GM19397 (cell line): ENCODE measurements around the gene DOK4.
"Not testable (repeated sequence)": the region's sequence is repeated elsewhere in the genome, so short reads cannot be mapped to it uniquely, and the experiment has no call there.

ENCODE experiments used
- ATAC-seq: cut with Tn5 transposase; IDR thresholded peaks from one replicate; pipeline ENCODE4 v1.9.1; 2021; ENCODE audit warnings: mild to moderate bottlenecking, moderate library complexity; ENCODE audit not compliant: unreplicated experiment

Gene DOK4

DNA sequence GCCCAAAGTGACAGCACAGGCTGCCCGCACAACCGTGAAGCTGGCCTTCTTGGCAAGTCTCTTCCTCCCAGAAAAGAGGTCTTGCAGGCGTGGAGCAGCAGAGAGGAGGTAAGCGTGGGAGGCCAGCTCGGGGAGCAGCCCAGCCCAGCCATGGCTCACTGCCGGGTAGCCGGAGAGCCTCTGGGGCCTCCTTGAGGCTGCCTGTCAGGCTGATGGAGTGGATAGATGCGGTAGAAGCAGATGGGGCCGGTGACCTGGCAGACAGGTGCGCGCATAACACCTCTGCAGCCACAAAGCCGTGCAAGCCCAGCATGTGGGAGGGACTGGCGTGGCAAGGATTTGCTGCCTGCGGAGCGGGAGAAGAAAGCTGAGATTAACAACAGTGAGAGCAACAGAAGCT lies 17.1 kb upstream of the DOK4 start:
- no peak for ATAC-seq

DNA sequence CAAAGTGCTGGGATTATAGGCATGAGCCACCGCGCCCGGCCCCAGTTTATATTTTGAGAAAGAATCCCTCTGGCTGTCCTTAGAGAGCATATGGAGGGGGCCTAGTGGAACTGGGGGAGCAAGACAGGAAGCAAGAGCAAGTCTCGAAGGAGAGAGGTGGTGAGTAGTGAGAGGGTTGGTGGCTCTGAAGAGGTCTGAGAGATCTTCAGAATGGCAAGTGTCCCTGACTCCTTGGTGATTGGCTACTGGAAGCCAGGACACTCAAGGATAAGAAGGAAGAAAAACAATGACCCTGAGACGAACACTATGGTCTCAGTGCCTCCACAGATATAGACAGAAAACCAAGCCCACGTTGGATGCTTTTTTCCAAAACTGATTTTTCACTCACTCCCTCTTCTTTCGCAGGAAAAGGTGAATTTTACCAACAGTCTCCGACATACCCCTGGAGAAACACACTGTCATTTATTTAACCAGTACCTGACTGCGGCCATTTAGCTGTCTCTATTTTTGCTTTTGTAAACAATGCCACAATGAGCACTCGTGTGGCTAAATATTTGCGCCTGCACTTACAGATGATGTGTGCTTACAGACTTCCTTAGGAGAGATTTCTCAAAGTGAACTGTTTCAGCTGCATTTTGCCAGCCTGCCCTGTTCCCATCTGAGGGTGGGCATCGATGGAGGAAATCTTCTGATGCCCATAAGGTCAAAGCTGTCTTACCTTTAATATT lies 15.9 kb upstream of the DOK4 start:
- ATAC-seq, result no peak

DNA sequence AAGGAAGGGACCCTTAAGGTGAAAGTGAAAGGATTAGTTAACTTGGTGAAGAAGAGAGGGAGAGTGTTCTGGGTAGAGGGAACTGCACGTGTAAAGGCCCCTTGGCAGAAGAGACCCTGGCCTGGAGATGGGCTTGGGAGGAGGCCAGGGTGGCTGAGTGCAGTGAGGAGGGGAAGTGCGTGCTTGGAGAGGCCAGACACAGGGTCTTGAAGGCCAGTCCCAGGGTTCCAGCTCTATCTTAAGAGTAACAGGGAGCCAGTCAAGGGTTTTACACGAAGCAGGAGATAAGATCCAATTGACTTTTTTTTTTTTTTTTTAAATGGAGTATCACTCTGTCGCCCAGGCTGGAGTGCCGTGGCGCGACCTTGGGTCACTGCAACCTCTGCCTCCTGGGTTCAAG lies 15.2 kb upstream of the DOK4 start:
- no peak for ATAC-seq

DNA sequence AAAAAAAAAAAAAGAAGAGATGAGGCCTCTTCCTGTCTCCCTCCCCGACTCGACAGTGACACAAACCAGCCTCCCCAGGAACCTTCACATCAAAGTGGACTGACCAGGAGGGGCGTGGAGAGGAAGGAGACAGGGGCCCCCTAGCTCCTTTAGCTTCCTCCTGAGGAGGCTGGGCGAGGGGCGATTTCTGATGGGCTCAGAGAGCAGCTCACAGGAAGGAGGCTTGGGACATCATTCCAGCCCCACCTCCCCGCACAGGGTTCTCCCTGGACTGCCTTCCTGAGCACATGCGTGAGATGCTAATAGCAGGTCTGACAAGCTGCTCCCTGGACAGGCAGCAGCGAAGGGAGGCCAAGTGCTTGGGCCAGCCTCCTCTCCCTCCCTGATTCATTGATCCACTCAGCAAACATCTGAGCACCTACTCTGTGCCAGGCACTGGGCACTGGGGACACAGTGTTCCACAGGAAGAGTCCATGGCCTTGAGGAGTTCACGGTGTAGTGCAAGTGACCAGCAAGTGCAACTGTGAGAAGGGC lies 14.4 kb upstream of the DOK4 start:
- ATAC-seq, result no peak

DNA sequence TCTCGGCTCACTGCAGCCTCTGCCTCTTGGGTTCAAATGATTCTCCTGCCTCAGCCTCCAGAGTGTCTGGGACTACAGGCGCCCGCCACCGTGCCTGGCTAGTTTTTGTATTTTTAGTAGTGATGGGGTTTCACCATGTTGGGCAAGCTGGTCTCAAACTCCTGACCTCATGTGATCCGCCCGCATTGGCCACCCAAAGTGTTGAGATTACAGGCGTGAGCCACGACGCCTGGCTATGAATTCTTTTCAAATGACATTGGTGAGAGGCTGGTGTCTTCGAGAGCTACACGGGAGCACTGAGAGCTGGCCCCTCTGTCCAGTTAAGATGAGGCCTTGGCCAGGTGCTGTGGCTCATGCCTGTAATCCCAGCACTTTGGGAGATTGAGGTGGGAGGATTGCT lies 13.6 kb upstream of the DOK4 start:
- ATAC-seq, result not testable (repeated sequence)

DNA sequence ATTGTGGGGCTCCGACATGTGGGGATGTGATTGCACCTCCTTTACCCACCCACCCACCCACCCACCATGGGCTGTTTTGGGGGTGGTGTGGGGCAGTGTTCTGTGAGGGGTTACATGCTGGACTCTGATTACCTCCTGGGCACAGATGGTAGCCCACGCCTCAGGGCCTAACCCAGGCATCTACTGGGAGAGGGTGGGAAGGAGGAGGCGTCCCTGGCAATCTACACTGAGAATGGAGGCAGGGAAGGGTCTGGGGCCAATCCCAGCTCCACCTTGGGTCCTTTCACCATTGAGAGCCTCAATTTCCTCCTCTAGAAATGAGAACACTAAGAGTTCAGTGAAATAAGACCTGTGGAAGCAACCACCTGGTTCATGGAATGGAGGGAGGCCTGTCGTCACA lies 11.7 kb upstream of the DOK4 start:
- no peak for ATAC-seq

DNA sequence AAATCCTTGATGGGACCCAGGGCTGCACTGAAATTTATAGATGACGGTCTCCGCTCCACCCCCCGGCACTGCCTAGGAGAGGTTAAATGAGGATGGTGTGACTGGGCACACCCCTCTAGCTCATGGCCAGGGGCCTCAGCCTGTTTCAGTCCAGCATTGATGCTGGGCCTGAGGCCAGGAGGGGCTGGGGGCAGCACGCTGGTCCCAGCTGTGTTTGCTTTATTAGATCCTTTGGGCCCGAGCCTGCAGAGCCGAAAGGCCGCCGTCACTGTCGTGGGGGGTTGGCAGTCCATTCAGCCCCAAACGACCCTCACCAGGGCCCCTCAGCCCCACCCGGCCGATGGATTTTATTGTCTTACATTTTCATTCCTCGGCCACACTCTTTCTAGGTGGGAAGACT lies 10.8 kb upstream of the DOK4 start:
- ATAC-seq, result no peak

DNA sequence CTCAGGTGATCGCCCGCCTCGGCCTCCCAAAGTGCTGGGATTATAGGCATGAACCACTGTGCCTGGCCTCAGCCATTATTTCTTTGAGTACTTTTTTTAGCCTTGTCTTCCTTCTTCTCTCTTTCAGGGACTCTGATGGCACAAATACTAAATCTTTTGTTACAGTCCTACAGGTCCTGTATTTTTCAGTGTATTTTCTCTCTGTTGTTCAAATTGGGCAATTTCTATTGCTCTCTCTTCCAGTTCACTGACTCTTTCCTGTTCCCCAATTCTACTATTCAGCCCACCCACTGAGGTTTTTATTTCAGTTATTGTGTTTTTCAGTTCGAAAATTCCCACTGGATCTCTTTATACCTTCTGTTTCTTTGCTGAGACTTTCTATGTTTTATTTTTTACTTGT lies 7.5 kb upstream of the DOK4 start:
- no peak for ATAC-seq

DNA sequence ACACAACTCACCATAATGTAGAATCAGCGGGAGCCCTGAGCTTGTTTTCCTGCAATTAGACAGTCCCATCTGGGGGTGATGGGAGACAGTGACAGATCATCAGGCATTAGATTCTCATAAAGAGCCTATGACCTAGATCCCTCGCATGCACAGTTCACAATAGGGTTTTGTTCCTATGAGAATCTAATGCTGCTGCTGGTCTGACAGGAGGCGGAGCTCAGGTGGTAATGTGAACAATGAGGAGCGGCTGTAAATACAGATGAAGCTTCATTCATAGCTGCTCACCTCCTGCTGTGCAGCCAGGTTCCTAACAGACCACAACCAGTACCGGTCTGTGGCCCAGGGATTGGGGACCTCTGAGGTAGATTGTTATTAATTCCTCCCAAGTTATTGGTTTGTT lies 2.9 kb upstream of the DOK4 start:
- no peak for ATAC-seq

DNA sequence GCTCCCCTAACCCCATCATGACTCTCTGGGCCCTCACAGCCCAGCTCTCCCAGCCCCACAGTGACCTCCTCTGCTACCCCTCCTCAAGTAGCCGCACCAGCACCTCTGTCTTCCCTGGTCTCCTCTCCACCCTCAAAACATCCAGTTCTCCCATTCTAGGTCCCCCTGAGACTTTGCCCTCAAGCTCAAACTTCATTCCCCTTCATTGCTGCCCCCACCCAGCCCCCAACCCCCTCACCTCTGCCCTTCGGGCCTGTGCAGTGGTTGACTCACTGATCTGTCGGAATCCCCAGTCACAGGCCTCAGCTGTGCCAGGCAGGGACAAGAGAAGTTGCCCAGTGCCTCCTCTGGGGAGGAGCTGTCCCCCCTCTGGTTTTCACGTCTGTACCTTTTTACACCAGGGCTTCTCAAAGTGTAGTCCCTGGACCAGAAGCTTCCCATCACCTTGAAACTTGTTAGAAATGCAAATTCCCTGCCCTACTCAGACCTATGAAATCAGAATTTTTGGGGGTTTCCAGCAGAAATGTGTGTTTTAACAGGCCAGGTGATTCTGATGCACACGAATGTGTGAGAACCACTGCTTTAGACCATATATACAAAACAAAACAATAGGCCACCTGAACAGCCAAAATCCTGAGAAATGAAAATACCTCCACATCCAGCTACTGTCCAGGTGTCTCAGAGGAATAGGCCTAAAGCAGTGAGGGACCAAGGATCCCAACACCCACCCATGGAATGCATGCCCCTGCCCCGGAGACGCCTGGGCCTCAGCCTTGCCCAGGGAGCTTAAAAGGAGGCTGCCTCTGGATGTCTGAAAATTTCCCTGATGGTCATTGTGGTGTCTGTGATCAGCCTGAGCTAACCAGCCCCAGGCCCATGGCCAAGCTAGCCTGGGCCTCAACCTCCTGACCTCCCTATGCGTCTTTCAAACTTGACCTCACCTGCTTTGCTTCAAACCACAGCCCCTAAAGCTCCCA lies 853 bp upstream of the DOK4 start:
- ATAC-seq, result no peak

DNA sequence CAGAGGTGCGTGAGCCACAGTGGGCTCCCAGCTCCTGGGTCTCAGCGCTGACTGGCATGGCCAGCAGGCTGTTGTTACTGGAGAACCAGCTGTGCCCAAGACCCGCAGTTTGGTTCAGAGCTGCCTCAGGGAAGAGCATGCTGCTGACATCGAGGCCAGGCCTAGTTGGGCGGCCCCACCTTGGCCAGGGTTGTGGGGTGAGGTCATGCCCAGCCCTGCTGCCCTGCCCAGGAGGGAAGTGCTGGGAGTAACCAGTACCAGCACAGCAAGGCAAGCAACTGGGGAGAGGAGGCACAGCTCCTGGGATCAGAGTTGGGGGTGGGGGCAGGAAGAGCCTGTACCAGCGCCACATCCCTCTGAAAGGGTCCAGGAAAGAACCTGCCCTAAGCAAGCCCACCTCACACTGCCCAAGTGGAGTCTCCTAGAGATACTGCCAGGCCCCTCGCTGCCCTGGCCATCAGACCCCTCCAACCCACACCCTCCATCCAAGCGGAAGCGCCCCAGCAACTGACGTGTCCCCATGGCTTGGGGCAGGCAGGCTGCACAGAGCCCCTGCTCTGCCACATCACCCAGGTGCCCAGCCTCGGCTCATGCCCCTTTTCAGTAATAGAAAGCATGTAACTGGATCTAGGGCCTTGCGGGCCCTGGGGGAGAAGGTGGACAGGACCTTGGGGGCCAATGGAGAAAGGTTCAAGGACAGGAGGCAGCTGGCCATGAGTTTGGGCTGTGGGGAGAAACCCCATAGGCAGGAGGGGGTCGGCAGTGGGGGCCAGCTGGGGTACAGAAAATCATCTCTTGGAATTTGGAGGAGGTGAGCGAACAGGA lies 990 bp downstream of the DOK4 start:
- ATAC-seq, result no peak

DNA sequence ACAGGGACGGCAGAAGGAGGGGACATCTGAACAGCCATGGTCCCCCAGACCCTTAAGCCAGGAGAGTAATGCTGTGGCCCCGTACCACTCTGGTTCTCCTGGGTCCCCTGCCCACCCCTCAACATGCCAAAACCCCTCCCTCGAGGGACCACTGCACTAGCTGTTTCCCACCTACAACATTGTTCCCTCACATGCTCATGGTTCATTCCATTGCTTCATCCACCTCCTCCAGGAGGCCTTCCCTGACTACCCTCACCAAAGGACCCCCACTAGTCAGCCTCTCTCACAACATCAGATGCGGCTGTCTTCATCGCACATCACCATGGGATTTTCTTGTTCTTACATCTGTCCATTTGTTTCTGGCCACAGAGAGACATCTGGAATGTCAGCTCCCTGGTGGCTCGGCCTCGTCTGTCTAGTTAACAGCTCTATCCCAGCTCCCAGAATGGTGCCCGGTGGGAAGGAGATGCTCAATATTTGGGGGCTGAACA lies 1.7 kb downstream of the DOK4 start:
- no peak for ATAC-seq

DNA sequence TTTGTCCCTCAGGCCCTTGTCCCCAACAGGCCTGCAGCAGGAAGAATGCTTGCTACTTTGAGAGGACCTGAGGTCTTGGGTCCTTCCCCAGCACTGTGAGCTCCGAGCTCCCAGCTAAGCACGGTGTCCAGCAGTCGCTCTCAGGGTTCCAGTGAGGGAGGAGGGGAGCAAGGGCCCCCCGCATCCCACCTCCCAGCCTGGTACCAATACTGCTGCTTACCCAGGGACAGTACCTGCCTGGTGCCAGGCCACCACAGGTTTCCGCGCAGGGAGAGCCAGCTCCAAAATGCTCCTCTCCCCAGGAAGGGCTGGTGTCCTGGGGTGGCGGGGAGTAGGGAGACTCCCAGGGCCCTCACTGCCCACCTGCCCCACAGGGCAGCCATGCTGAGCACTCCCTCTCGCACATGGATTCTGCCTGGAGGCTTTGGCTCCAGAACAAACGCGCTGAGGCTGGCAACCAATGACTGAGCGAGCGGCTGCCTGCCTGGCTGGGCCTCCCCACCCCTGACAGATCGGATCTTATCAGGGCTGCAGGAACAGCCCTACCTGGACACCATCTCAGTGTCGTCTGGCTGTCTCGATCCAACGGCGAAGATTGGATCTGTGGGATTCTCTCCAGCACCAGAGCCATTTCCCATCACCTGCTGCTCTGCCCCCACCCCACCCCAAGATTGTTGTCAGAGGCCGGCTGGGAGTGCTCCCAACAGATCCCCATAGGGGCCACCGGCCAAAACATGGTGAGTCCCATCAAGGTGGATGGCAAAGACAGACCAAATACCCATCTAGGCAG lies 2.4 kb downstream of the DOK4 start:
- ATAC-seq, result no peak

DNA sequence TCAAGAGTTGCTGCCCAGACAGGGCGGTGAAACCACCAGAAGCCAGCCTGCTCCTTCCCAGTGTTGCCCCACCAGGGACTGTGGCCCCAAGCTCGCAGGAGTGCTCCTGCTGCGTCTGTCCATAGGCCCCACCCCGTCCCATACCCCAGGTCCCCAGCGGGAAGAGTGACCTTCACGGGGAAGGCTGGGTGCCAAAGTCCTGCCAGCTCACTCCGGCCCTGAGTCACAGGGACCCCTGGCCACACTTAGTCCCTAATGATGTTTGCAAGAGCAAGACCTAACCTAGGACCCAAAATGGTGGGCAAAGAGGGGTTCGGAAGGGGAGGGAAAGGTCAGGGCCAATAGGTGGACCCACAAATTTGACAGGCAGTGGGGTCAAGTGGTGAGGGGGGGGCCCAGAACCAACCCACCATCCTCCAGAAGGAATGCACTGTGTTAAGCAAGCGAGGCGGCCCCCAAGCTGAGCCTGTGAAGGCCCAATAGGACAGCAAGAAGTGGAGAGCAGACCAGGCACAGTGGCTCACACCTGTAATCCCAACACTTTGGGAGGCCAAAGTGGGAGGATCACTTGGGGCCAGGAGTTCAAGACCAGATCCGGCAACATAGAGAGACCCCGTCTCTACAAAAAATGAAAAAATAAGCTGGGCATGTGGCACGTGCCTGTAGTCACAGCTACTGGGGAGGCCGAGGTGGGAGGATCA lies 3.3 kb downstream of the DOK4 start:
- no peak for ATAC-seq

DNA sequence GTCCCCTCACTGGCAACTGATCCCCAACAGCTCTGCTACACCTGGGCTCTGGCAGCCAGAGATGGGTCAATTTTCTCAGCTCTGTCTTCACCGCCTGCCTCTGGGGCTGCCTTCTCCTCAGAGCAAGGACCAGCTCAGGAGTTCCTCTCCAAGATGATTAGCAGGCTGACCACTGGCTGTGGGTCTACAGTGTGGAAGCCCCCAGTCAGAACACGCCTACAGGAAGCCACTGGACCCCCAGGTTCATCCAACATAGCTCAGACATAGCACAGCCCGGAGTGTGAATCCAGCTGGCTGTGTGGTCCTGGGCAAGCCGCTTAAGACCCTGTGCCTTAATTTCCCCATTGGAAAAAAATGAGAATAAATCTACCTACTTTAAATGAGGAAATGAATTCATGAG lies 4.9 kb downstream of the DOK4 start:
- no peak for ATAC-seq

DNA sequence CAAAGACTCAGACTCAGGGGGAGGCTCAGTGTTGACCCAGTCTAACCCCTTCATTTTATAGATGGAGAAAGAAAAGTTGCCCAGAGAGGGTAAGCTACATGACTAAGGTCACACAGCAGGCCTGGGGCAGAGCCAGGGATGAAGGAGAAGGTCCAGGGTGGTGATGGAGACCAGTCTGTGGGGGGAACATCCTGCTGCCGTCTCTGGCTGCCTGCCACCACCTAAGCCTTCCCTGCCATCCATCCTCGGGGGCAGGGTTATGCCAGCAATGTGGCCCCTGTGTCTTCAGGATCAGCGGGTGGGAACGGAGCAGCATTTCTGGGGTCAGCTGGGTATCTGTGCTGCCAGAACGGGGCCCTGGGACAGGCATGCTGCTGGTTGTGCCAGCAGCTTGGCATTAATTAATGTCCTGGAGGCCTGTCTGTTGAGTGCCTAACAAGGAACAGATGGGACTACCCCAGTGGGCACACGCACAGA lies 5.5 kb downstream of the DOK4 start:
- ATAC-seq, result no peak

DNA sequence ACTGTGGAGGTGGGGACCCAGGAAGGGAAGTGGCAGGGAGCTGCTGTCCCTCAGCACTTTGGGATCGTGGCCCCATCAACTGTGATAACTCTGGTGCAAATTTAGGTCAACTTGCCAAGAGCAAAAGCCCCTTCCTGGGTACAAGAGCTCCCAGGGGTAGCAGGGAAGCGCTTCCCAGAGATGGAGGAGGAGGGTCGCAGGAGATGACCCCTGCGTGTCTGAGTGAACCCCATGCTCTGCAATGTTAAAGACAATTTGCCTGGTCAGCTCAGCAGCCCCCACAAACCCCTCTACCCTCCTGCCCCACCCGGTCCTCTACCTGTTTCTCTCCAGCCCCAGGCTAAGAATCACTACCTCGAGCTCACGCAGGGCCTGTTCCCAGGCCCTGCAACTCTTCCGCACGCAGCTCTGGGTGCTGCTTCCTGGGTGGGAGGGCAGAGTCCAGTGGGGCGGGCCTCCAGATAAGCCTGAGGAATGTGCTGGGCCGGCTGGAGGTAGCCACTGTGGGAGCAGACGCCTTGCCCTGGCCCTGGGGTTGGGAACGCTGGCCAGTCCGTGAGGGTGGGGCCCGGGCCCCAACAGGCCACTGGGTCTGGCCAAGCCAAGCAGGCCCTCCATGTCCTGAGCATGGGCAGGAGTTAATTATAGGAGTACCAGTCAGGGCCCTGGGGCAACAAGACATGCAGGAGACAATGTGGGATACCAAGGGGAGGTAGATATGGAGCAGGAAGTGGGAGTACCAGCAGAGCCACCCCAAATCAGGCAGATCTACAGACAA lies 6.1 kb downstream of the DOK4 start:
- ATAC-seq, result no peak

DNA sequence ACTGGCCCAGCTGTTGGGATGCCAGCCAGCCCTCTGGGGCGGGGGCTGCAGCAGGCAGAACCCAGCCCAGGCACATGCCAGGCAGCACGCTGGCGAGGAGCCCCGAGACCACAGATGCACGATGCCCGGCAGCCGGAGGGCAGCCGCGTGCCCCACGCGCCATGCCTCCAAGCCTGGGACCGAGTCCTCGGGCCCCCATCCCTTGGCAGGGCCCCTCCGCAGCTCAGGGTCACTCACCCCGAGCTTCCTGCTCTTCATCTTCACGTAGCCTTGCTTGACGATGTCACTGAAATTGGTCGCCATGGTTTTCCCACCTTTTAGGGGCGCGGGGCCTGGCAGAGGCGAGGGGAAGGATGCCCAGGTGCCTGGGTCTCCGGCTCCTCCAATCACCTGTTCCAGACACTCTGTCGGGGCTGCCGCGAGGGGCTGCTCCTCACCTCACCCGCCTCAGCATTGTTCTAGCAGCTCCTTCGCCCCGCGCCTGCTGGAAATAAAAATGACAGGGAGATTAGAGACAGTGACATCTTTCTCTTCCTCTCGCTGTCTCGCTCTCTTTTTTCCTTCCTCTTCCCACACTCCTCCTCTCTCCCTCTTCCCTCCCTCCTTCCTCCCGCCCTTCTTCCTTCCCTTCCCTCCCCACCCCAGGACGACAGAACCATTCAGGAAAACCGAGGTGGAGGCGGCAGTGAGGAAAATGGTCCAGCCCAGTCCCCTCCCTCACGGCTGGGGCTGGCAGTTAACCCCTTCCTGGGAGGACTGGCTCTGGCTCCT lies 6.9 kb downstream of the DOK4 start:
- no peak for ATAC-seq
